Measurements from ENCODE around the gene ERGIC1.

ERGIC1 gene

GRCh38 chr5:172897481-172898217 lies 63.6 kb downstream of the ERGIC1 start:
- Histone ChIP-seq H3K4me1 (ENCODE audit: control insufficient read depth in 5 of 5, insufficient read depth in 5 of 5, low read length in 5 of 5) (peaks cover 7 to 39% (median 28%) of the 10 kb centered on the region in 5 donors), H3K4me3 (ENCODE audit: low read depth in 1 of 5, low read length in 5 of 5) (peak overlapping the region in 2 of 5 donors; percentile 35 to 44), H3K36me3 (ENCODE audit: control insufficient read depth in 5 of 5, insufficient read depth in 5 of 5, low read length in 5 of 5) (peaks cover 0 to 38% (median 14%) of the 10 kb centered on the region in 5 donors), H3K27ac (ENCODE audit: low read depth, low read length) (peak overlapping the region; percentile 89), H3K9me3 (ENCODE audit: control insufficient read depth in 5 of 5, low read length in 5 of 5) (no peaks in the 10 kb centered on the region), H3K9ac (ENCODE audit: low read length in 5 of 5) (peak overlapping the region in 3 of 5 donors; percentile 25 to 72 (median 68)), H3K27me3 (ENCODE audit: control insufficient read depth in 5 of 5, insufficient read depth in 4 of 5, low read length in 5 of 5) (no peaks in the 10 kb centered on the region)

DNA sequence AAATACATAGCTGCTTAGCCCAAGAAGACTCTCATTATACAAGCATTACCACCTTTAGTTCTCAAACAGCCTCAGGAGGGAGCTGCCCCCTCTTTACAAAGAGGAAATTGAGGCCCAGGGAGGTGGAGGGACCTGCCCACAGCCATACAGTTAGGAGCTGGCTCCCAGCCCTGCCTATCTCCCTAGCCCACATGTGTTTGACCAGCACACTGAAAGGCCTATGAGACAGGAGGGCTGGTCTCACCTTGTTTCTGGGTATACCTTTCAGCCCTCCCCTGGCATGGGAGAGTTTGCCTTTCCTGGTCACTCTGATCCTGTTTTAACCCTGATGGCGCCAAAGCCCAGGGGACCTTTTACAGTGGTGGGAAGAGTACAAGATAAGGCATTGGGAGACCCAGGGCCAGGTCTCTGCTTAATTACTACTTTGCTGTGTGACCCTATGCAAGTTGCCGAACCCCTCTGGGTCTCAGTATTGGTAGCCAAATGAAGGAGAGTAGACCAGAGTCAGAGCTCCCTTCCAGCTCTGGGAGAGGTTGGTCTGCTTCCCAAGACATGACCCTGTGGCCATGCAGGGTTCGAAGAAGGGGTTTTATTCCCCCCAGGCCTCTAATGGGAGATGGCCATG lies 64.3 kb downstream of the ERGIC1 start:
- no peak overlapping the region for H3K4me3 ChIP-seq (ENCODE audit: low read depth in 1 of 5, low read length in 5 of 5)
- peak overlapping the region; percentile 89 for H3K27ac ChIP-seq (ENCODE audit: low read depth, low read length)
- H3K4me1 ChIP-seq (ENCODE audit: control insufficient read depth in 5 of 5, insufficient read depth in 5 of 5, low read length in 5 of 5): peaks cover 8 to 40% (median 31%) of the 10 kb centered on the region in 5 donors
- H3K9ac ChIP-seq (ENCODE audit: low read length in 5 of 5): peak overlapping the region in 2 of 5 donors; percentile 48 to 72
- H3K36me3 ChIP-seq (ENCODE audit: control insufficient read depth in 5 of 5, insufficient read depth in 5 of 5, low read length in 5 of 5): peaks cover 0 to 38% (median 14%) of the 10 kb centered on the region in 5 donors
- no peaks in the 10 kb centered on the region for H3K27me3 ChIP-seq (ENCODE audit: control insufficient read depth in 5 of 5, insufficient read depth in 4 of 5, low read length in 5 of 5)
- no peaks in the 10 kb centered on the region for H3K9me3 ChIP-seq (ENCODE audit: control insufficient read depth in 5 of 5, low read length in 5 of 5)

DNA sequence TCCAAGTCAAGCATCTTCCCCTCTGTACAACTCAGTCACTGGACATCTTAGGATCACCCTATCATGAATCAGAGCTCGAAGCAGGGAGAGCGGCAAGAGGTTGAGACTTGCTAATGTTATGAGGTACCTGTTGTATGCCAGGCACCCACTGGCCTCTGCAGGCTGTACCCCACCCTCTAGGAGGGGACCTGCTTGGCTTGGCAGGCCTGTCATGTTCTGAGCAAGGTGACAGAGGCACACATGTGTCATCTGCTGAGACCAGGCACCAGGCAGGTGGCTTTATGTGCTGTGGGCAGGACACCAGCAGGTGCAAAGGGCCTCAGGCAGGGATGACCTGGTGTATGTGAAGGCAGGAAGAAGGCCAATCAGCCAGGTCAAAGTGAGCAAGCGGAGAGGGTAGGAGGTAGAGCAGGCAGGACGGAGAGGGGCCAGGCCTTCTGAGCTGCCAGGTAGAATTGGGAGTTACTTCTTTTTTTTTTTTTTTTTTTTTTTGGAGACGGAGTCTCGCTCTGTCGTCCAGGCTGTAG lies 64.9 kb downstream of the ERGIC1 start:
- Histone ChIP-seq H3K27ac (ENCODE audit: low read depth, low read length) (peak overlapping the region; percentile 89), H3K4me1 (ENCODE audit: control insufficient read depth in 5 of 5, insufficient read depth in 5 of 5, low read length in 5 of 5) (peaks cover 8 to 46% (median 35%) of the 10 kb centered on the region in 5 donors)

DNA sequence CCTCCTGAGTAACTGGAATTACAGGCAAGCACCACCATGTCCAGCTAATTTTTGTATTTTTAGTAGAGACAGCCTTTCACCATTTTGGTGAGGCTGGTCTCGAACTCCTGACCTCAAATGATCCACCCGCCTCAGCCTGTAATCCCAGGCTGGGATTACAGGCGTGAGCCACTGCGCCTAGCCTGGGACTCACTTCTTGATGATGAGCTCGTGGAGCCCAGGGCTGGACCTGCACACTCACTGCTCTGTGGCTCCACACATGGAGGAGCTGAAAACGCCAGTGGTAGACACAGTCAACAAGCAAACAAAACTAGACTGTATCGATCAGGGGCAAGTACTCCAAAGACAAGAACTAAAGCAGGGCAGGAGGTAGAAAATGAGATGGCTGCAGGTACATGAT lies 65.4 kb downstream of the ERGIC1 start:
- H3K9me3 ChIP-seq (ENCODE audit: control insufficient read depth in 5 of 5, low read length in 5 of 5): no peaks in the 10 kb centered on the region
- H3K27ac ChIP-seq (ENCODE audit: low read depth, low read length): no peak overlapping the region
- peaks cover 8 to 51% (median 41%) of the 10 kb centered on the region in 5 donors for H3K4me1 ChIP-seq (ENCODE audit: control insufficient read depth in 5 of 5, insufficient read depth in 5 of 5, low read length in 5 of 5)
- H3K9ac ChIP-seq (ENCODE audit: low read length in 5 of 5): no peak overlapping the region
- no peaks in the 10 kb centered on the region for H3K27me3 ChIP-seq (ENCODE audit: control insufficient read depth in 5 of 5, insufficient read depth in 4 of 5, low read length in 5 of 5)
- H3K36me3 ChIP-seq (ENCODE audit: control insufficient read depth in 5 of 5, insufficient read depth in 5 of 5, low read length in 5 of 5): peaks cover 0 to 38% (median 14%) of the 10 kb centered on the region in 5 donors
- H3K4me3 ChIP-seq (ENCODE audit: low read depth in 1 of 5, low read length in 5 of 5): no peak overlapping the region

More for the DNA sequence above, 64.9 kb downstream of the ERGIC1 start:
- Histone ChIP-seq H3K9ac (ENCODE audit: low read length in 5 of 5) (peak overlapping the region in 2 of 5 donors; percentile 48 to 72), H3K36me3 (ENCODE audit: control insufficient read depth in 5 of 5, insufficient read depth in 5 of 5, low read length in 5 of 5) (peaks cover 0 to 38% (median 14%) of the 10 kb centered on the region in 5 donors), H3K27me3 (ENCODE audit: control insufficient read depth in 5 of 5, insufficient read depth in 4 of 5, low read length in 5 of 5) (no peaks in the 10 kb centered on the region), H3K9me3 (ENCODE audit: control insufficient read depth in 5 of 5, low read length in 5 of 5) (no peaks in the 10 kb centered on the region), H3K4me3 (ENCODE audit: low read depth in 1 of 5, low read length in 5 of 5) (no peak overlapping the region)

GRCh38 chr5:172901012-172901780 lies 67.1 kb downstream of the ERGIC1 start:
- no peaks in the 10 kb centered on the region for H3K27me3 ChIP-seq (ENCODE audit: control insufficient read depth in 5 of 5, insufficient read depth in 4 of 5, low read length in 5 of 5)
- H3K36me3 ChIP-seq (ENCODE audit: control insufficient read depth in 5 of 5, insufficient read depth in 5 of 5, low read length in 5 of 5): peaks cover 0 to 43% (median 14%) of the 10 kb centered on the region in 5 donors
- H3K4me1 ChIP-seq (ENCODE audit: control insufficient read depth in 5 of 5, insufficient read depth in 5 of 5, low read length in 5 of 5): peaks cover 12 to 66% (median 51%) of the 10 kb centered on the region in 5 donors
- no peaks in the 10 kb centered on the region for H3K9me3 ChIP-seq (ENCODE audit: control insufficient read depth in 5 of 5, low read length in 5 of 5)
- H3K9ac ChIP-seq (ENCODE audit: low read length in 5 of 5): no peak overlapping the region
- H3K4me3 ChIP-seq (ENCODE audit: low read depth in 1 of 5, low read length in 5 of 5): no peak overlapping the region
- no peak overlapping the region for H3K27ac ChIP-seq (ENCODE audit: low read depth, low read length)

DNA sequence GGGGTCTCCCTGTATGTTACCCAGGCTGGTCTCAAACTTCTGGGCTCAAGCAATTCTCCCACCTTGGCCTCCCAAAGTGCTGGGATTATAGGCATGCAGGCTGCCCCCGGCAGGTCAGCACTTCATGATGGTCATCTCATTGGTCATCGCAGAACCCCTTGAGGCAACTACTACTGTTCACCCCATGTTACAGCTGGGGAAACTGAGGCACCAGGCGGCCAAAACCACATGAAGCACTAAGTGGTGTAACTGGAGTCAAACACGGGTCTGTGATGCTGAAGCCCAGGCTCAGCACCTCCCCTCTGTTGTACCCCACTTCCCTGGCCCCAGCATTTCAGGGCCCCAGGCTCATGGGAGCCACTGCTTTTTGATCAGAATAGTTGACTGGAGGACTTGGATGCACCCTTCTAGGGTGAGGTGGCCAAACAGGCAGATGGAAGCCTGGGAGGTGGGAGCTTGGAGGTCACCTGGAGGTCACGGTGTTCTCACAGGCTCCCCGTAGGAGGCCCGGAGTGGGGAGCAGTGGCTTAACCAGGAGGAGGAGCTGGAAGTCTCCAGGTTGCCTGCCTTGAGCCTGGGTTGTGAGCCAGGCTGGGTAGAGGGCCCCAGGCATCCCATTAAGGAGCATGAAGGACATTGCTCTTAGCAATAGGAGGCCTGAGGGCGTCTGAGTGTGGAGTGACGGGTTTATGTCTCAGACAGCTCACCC lies 67.9 kb downstream of the ERGIC1 start:
- Histone ChIP-seq H3K27me3 (ENCODE audit: control insufficient read depth in 5 of 5, insufficient read depth in 4 of 5, low read length in 5 of 5) (no peaks in the 10 kb centered on the region), H3K36me3 (ENCODE audit: control insufficient read depth in 5 of 5, insufficient read depth in 5 of 5, low read length in 5 of 5) (peaks cover 0 to 39% (median 14%) of the 10 kb centered on the region in 5 donors), H3K4me3 (ENCODE audit: low read depth in 1 of 5, low read length in 5 of 5) (no peak overlapping the region), H3K9me3 (ENCODE audit: control insufficient read depth in 5 of 5, low read length in 5 of 5) (no peaks in the 10 kb centered on the region), H3K4me1 (ENCODE audit: control insufficient read depth in 5 of 5, insufficient read depth in 5 of 5, low read length in 5 of 5) (peaks cover 12 to 59% (median 45%) of the 10 kb centered on the region in 5 donors), H3K27ac (ENCODE audit: low read depth, low read length) (peak overlapping the region; percentile 38), H3K9ac (ENCODE audit: low read length in 5 of 5) (peak overlapping the region in 2 of 5 donors; percentile 23 to 36)

DNA sequence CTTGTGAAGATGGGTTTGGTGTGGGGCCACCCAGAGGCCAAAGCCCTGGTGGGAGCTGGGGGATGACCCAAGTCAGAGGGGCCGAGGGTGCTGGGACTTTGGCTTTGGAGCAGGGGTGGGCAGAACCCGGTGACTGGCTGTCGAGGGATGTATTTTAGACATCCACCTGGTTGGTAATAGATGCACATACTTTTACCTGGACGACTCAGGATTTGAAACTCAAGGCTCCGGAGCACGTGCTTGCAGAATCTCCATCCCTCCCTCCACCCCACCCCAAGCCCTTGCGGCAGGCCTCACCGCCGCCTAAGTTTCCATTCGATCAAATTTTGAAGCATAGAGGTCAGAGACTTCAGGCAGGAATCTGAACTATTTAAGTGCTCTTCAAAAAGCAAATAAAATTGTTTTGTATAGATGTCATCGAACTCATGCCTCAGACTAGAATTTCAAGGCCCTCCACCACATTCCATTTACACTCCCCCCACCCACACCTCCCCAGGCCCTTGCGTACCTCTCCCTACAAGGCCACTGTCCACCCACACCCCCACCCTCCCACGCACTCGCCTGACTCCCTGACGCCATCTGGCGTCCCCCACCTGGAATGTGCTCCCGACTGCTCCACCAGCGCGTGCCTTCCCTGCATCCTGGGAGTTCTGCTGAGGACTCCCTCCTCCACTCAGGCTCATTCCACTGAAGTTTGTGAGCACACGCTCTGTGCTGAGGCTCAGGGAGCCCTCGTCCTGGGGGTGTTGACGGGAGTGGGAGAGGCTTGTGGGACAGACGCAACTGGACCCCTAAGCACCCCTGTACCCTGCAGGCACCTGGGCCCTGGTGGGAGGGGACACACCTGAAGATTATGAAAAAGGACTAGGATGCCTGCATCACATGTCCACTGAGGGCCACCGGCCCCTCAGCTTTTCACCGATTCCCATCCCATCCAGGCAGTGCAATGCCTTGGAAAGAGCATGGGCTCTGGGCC lies 68.7 kb downstream of the ERGIC1 start:
- peak overlapping the region in 3 of 5 donors; percentile 2 to 37 (median 36) for H3K9ac ChIP-seq (ENCODE audit: low read length in 5 of 5)

DNA sequence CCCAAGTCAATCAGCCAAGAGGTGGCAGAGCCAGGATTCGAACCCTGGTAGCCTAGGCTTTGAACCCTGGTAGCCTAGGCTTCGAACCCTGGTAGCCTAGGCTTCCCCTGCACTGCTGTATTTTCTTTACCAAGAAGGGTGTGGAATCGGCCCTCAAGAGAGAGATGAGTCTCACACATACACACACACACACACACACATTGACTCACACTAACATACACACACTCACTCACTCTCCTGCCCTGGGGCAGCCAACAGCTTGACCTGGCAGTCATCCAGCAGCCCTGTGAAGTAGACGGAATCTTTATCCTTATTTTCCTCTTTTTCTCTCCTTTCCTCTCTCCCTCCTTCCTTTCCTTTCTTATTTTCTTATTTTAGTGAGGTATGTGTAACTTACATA lies 69.7 kb downstream of the ERGIC1 start:
- H3K27me3 ChIP-seq (ENCODE audit: control insufficient read depth in 5 of 5, insufficient read depth in 4 of 5, low read length in 5 of 5): no peaks in the 10 kb centered on the region
- peak overlapping the region in 1 of 5 donors; percentile 75 for H3K9ac ChIP-seq (ENCODE audit: low read length in 5 of 5)
- no peaks in the 10 kb centered on the region for H3K9me3 ChIP-seq (ENCODE audit: control insufficient read depth in 5 of 5, low read length in 5 of 5)
- peaks cover 0 to 30% (median 13%) of the 10 kb centered on the region in 5 donors for H3K36me3 ChIP-seq (ENCODE audit: control insufficient read depth in 5 of 5, insufficient read depth in 5 of 5, low read length in 5 of 5)
- peaks cover 4 to 45% (median 34%) of the 10 kb centered on the region in 5 donors for H3K4me1 ChIP-seq (ENCODE audit: control insufficient read depth in 5 of 5, insufficient read depth in 5 of 5, low read length in 5 of 5)
- H3K27ac ChIP-seq (ENCODE audit: low read depth, low read length): peak overlapping the region; percentile 90
- H3K4me3 ChIP-seq (ENCODE audit: low read depth in 1 of 5, low read length in 5 of 5): no peak overlapping the region

More for the DNA sequence above, 68.7 kb downstream of the ERGIC1 start:
- Histone ChIP-seq H3K27me3 (ENCODE audit: control insufficient read depth in 5 of 5, insufficient read depth in 4 of 5, low read length in 5 of 5) (no peaks in the 10 kb centered on the region), H3K4me1 (ENCODE audit: control insufficient read depth in 5 of 5, insufficient read depth in 5 of 5, low read length in 5 of 5) (peaks cover 8 to 51% (median 40%) of the 10 kb centered on the region in 5 donors), H3K27ac (ENCODE audit: low read depth, low read length) (peak overlapping the region; percentile 38), H3K4me3 (ENCODE audit: low read depth in 1 of 5, low read length in 5 of 5) (no peak overlapping the region), H3K9me3 (ENCODE audit: control insufficient read depth in 5 of 5, low read length in 5 of 5) (no peaks in the 10 kb centered on the region), H3K36me3 (ENCODE audit: control insufficient read depth in 5 of 5, insufficient read depth in 5 of 5, low read length in 5 of 5) (peaks cover 0 to 35% (median 14%) of the 10 kb centered on the region in 5 donors)

All from subcutaneous abdominal adipose tissue (tissue), 5 donors.